Measurements from ENCODE around the gene PLCB2.

Gene PLCB2

DNA sequence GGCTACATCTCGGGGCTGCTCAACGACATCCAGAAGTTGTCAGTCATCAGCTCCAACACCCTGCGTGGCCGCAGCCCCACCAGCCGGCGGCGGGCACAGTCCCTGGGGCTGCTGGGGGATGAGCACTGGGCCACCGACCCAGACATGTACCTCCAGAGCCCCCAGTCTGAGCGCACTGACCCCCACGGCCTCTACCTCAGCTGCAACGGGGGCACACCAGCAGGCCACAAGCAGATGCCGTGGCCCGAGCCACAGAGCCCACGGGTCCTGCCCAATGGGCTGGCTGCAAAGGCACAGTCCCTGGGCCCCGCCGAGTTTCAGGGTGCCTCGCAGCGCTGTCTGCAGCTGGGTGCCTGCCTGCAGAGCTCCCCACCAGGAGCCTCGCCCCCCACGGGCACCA lies 41.9 kb downstream of the PLCB2 start:
- no peak overlapping the region for H3K4me3 ChIP-seq (replicated peaks in 1 of 2; ENCODE audit: low read depth in 2 of 2, low read length in 2 of 2)
- no peak for DNase-seq (ENCODE audit: low read depth in 2 of 2)
- TF ChIP-seq, protein P1, sequence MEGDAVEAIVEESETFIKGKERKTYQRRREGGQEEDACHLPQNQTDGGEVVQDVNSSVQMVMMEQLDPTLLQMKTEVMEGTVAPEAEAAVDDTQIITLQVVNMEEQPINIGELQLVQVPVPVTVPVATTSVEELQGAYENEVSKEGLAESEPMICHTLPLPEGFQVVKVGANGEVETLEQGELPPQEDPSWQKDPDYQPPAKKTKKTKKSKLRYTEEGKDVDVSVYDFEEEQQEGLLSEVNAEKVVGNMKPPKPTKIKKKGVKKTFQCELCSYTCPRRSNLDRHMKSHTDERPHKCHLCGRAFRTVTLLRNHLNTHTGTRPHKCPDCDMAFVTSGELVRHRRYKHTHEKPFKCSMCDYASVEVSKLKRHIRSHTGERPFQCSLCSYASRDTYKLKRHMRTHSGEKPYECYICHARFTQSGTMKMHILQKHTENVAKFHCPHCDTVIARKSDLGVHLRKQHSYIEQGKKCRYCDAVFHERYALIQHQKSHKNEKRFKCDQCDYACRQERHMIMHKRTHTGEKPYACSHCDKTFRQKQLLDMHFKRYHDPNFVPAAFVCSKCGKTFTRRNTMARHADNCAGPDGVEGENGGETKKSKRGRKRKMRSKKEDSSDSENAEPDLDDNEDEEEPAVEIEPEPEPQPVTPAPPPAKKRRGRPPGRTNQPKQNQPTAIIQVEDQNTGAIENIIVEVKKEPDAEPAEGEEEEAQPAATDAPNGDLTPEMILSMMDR (IDR thresholded peaks at IDR 0.05; ENCODE audit: low read depth, low read length): no peak

DNA sequence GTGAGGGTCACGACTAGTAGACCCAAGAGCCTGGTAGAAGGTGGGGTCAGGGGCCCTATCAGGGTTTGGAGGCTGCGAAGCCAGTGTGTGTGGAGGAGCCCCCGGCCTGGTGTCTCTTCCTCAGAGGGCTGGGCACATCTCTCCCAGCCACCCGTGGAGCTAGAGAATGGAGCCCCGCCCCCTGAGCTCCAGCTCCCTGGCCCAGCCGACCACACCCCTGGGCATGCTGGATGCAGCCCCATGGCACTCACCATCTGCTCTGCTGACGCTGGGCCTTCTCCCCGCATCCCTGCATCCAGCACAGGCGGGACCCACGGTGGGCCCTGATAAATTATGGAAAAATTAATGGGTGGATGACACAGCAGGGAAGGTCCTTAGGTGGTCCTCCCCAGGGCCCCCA lies 42.4 kb downstream of the PLCB2 start:
- TF ChIP-seq, protein P1 (IDR thresholded peaks at IDR 0.05; ENCODE audit: low read depth, low read length): no peak
- no peak overlapping the region for H3K4me3 ChIP-seq (replicated peaks in 1 of 2; ENCODE audit: low read depth in 2 of 2, low read length in 2 of 2)
- DNase-seq (ENCODE audit: low read depth in 2 of 2): no peak

DNA sequence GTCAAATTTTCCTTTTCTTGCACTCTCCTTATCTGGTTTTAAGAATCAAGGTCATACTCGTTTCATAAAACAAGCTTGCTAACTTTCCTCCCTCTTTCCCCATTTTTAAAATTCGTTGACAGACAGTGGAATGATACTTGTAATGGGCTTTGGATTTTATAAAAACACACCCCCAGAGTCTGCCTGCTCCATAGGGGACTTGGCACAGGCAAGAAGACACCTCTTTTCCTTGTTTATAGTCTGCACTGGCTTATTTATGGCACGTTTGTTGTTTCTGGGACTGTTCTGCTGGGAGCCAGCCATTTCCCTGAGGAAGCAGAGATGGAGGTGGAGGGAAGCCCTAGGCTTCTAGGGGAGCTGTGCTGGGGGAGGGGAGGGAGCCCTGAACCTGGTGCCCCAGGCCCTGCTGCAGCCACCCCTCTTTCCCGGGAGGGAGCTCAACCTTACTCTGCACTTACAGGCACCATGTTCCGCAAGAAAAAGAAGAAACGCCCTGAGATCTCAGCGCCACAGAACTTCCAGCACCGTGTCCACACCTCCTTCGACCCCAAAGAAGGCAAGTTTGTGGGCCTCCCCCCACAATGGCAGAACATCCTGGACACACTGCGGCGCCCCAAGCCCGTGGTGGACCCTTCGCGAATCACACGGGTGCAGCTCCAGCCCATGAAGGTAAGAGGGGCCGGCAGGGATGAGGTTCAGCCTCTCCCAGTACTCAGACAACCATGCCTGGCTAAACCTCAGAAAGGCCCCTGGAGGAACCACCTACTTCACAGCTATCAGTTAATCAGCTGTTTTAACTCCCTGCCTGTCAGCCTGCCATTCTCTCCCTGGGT lies 43.2 kb downstream of the PLCB2 start:
- DNase-seq (ENCODE audit: low read depth in 2 of 2): no peak
- no peak overlapping the region for H3K4me3 ChIP-seq (replicated peaks in 1 of 2; ENCODE audit: low read depth in 2 of 2, low read length in 2 of 2)
- TF ChIP-seq, protein P1 (IDR thresholded peaks at IDR 0.05; ENCODE audit: low read depth, low read length): no peak

DNA sequence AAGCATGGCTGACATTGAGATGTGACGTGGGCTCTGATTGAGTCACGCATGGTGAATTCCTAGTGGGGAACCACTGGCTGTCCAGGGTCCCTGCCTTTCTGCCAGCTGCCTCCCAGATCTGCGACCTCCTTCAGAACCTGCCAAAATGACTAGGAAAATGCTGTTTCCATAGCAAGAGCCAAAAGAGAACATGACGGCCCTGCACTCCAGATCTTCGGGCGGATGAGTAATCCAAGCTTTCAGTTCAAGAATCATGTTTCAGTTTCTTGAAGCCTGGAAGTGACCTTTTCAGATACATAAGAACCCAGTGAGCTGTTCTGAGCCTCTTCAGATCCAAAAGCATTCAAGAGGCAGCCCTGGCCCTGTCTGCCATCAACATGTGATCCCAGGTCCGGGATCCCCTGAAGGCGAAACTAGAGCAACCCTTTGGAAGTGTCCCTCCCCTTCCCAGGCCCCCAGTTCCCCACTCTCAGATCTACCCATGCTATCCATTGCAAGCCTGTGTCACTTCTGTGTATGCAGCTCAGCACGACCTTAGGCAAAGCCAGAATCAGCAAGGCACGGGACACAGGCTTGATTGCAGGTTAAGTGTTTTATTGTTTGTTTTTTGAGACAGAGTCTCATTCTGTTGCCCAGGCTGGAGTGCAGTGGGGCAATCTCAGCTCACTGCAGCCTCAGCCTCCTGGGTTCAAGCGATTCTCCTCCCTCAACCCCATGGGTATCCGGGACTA lies 44.5 kb downstream of the PLCB2 start:
- DNase-seq (ENCODE audit: low read depth in 2 of 2): peak; percentile 64 to 89
- no peak overlapping the region for H3K4me3 ChIP-seq (replicated peaks in 1 of 2; ENCODE audit: low read depth in 2 of 2, low read length in 2 of 2)

DNA sequence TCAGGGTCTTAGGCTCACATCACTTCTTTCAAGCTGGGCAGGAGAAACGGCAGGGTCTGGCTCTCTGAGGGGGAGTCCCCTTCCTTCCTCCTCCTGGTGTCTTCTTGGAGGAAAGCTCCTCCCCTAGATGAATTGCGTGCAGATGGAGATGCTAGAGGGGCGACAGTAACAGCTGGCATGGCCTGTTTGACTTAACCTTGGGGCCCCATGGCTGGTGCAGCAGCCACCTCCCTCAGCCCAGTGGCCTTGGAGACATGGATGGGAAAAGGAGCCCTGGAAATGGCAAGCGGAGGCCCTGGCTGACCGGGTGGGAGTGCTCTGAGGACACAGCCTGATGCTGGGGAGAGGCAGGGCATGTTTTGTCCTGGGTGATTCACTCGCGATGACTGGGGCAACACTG lies 48.7 kb downstream of the PLCB2 start:
- DNase-seq (ENCODE audit: low read depth in 2 of 2): no peak
- TF ChIP-seq, protein P1 (IDR thresholded peaks at IDR 0.05; ENCODE audit: low read depth, low read length): no peak

More for the DNA sequence above, 44.5 kb downstream of the PLCB2 start:
- TF ChIP-seq, protein P1 (IDR thresholded peaks at IDR 0.05; ENCODE audit: low read depth, low read length): no peak

DNA sequence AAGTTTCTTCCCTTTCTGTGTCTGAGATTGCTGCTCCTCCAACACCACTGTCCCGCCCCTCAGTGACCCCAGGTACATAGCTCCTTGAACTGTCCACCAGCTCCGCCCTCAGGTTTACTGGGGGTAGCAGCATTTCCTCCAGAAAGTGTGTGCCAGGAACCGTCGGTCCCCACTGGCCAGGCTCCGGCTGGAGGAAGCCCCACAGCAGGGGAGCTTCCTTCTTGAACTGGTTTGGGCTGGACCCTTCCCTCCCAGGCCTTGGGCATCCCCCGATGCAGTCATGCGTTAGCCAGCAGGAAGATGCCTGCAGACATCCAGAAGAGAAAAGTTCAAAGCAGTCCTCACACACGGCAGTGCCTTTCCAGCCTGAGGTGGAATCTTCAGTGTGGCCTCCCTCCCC lies 49.2 kb downstream of the PLCB2 start:
- no peak overlapping the region for H3K4me3 ChIP-seq (replicated peaks in 1 of 2; ENCODE audit: low read depth in 2 of 2, low read length in 2 of 2)
- TF ChIP-seq, protein P1 (IDR thresholded peaks at IDR 0.05; ENCODE audit: low read depth, low read length): no peak
- DNase-seq (ENCODE audit: low read depth in 2 of 2): no peak

More for the DNA sequence above, 48.7 kb downstream of the PLCB2 start:
- H3K4me3 ChIP-seq (replicated peaks in 1 of 2; ENCODE audit: low read depth in 2 of 2, low read length in 2 of 2): no peak overlapping the region

All from cardiac fibroblast (primary cell).